HG03097 (cell line): ENCODE measurements around the gene P2RX4.
"Not testable (repeated sequence)": the region's sequence is repeated elsewhere in the genome, so short reads cannot be mapped to it uniquely, and the experiment has no call there.

Experiments used
- ATAC-seq: cut with Tn5 transposase; IDR thresholded peaks from one replicate; pipeline ENCODE4 v1.9.1; 2021; ENCODE audit not compliant: unreplicated experiment, low FRiP score

The P2RX4 gene

GRCh38 chr12:121218588-121219352 is 8.8 kb downstream of the P2RX4 start:
- ATAC-seq = no peak

- no peak for ATAC-seq
These were observed 9.5 kb downstream of the P2RX4 start for GRCh38 chr12:121219353-121219986.

- ATAC-seq = no peak
These were observed 12.9 kb downstream of the P2RX4 start for GRCh38 chr12:121222847-121223246.

DNA sequence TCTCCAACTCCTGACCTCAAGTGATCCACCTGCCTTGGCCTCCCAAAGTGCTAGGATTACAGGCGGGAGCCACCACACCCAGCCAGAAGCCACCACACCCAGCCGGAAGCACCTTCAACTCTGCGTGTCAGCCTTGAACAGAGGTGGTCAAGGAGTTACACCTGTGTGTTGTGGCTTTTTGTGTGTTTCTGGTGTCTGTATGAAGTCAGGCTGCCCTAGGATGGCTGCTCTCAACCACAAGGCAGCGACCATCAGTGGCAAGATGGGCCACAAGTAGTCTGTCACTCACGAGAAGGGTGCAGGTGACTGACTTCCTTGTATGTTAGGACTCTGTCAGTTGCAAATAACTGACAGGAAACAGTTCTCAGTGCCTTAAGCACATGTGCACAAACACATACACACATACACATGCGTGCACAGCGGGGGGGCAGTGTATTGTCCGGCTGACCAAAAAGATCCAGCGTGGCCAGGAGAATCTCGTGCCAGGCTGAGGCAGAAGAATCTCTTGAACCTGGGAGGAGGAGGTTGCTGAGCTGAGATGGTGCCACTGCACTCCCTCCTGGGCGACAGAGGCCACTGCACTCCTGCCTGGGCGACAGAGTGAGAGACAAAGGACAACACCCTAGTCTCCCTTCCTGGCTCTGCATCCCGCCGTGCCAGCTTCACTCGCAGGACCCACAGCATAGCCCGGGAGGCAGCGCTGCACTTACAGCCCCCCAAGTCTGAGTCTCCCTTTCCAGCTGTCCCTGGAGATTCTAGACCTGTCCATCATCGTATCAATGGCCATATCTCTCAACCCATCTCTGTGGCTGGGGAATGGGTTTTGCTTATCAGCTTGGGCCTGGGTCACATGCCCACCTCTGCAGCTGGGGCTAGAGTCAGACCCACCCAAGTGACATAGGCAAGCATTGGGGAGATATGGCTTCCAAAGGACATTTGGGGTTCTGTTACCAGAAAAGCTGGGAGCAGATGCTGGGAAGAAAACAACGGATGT is 13.7 kb downstream of the P2RX4 start:
- ATAC-seq = no peak

DNA sequence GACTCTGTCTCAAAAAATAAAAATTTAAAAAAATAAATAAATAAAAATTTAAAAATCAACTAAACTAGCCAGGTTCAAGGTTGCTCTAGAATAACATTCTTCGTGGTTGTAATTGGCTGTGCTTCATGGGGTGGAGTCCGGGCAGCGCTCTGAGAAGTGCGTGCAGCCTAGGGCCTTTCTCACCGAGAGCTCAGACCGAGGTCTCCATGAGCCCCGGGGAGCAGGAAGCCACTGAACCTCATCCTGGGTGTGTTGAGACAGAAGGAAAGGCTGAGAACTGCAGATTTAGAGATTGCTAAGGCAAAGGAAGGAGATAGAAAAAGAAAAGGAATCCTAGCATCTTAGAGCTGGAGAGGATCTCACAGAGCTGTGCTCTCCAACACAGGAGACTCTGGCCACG is 14.7 kb downstream of the P2RX4 start:
- no peak for ATAC-seq

GRCh38 chr12:121226399-121226798 is 16.5 kb downstream of the P2RX4 start:
- ATAC-seq = no peak

- ATAC-seq = not testable (repeated sequence)
These were observed 16.9 kb downstream of the P2RX4 start for GRCh38 chr12:121226871-121227270.

DNA sequence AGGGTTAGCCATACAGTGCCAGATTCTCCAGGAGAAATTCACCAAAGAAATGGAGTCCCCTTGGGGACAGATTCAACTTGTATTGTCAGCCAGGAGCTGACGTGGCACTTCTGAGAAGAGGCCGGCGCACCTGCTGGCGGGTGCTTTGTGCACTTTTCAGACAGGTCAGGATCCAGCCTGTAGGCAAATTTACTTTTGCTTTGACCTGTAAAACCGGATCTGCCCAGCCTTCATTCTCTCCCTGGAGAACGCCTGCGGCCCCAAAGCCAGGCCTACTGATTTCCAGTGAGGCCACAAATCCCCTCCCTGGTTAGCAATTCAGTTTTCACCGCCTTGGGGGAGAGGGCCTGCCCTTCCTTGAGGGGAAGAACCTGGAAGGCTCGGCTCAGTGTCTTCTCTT is 17.4 kb downstream of the P2RX4 start:
- ATAC-seq = no peak

DNA sequence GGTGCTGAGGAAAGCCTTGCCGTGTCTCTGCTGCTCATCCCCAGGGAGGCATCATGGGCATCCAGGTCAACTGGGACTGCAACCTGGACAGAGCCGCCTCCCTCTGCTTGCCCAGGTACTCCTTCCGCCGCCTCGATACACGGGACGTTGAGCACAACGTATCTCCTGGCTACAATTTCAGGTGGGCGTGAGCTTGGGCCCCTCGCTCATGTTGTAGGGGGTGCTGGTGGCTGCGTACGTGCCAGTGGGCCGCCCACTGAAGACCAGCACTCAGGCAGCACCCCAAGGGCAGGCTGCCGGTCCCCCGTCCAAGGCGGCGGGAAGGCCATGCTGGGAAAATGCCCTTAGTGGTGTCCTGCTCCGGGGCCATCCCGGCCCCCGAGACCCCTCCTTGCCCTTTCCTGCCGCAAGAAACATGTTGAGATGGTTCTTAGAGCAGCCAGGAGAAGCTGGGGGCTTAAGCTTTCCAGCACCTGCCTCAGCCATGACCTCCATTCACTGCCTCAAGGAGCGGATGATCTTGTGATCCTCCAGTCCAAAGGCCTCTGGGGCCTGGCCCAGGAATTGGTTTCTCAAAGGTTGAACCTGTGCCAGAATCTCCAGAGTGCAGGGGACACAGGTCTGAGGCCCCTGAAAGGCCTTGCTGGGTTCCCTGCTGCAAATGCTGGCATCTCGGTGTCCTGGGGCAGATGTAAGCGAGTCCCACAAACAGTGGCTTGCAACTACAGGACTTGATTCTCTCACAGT is 19.2 kb downstream of the P2RX4 start:
- no peak for ATAC-seq

- not testable (repeated sequence) for ATAC-seq
These were observed 20.1 kb downstream of the P2RX4 start for GRCh38 chr12:121229826-121230537.

GRCh38 chr12:121230538-121230907 is 20.6 kb downstream of the P2RX4 start:
- ATAC-seq = no peak

DNA sequence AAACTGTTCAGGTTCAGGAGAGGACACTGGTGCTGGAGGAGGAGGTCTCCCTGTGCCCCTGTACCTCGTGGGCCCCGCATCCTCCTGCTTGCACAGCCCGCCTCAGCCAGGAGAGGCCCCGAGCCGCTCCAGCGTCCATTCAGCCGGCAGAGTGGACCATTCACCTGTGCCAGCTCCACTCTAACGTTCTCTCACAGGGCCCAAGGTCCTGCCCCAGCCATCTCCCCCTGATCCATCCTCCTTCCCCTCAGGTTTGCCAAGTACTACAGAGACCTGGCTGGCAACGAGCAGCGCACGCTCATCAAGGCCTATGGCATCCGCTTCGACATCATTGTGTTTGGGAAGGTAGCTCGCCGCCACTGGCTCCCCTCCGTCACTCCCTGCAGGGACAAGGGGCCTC is 22.2 kb downstream of the P2RX4 start:
- ATAC-seq = no peak

DNA sequence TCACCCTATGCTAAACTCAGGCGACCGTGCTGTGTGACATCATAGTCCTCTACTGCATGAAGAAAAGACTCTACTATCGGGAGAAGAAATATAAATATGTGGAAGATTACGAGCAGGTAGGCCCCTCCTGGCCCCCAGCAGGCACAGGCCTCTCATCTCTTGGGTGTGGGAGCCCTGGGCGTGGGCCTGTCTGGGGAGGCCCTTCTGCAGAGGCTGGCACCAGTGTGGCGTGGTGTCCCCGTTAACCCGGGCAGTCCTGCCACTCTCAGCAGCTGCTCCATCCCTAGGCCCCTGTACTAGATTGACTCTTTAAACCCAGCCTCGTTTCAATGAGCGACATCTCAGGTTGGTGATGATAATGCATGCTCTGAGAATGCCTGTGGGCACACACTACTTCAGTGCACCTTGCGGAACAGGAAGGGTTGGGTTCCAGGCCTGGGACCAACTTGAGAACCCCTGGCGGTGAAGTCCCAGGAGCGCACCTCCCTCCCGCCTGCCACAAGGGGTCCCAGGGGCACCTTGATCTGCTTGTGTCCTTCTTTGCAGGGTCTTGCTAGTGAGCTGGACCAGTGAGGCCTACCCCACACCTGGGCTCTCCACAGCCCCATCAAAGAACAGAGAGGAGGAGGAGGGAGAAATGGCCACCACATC is 23.2 kb downstream of the P2RX4 start:
- no peak for ATAC-seq

GRCh38 chr12:121233628-121234020 is 23.7 kb downstream of the P2RX4 start:
- no peak for ATAC-seq

GRCh38 chr12:121236776-121237175 is 26.8 kb downstream of the P2RX4 start:
- no peak for ATAC-seq

DNA sequence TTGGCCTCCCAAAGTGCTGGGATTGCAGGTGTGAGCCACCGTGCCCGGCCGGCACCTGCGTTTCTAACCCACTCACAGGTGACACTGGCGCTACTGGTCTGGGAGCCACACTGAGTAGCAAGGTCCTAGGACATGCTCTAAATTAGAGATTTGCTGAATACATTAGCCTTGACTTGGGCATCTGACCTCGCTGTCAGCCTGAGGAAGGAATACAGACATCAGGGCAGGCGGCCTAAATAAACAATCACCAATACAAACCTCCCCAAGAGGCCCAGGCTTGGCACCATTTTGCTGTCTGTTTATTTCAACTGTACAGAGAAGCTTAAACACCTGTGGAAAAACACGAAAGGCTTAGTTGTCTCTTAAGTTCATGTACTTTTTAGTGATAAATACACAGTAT is 27.5 kb downstream of the P2RX4 start:
- ATAC-seq = no peak

DNA sequence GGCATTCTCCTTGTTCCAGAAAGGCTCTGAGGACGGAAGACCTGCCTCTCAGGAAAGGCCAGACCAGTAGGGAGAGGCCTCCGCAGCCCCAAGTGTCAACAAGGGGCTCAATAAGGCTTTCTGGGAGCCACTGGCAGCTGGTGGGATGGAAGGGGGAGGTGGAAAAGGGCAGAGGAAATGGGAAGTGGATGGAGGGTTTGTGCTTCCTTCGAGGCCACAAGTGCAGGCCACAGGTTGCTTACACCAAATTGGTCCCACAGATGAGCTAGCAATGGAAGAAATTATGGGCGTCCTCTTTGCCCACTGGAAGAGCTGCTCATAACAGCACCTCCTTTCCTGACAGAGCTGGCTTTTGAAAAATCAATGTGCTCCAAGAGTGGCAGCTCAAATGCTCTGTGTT is 28.2 kb downstream of the P2RX4 start:
- ATAC-seq = no peak

DNA sequence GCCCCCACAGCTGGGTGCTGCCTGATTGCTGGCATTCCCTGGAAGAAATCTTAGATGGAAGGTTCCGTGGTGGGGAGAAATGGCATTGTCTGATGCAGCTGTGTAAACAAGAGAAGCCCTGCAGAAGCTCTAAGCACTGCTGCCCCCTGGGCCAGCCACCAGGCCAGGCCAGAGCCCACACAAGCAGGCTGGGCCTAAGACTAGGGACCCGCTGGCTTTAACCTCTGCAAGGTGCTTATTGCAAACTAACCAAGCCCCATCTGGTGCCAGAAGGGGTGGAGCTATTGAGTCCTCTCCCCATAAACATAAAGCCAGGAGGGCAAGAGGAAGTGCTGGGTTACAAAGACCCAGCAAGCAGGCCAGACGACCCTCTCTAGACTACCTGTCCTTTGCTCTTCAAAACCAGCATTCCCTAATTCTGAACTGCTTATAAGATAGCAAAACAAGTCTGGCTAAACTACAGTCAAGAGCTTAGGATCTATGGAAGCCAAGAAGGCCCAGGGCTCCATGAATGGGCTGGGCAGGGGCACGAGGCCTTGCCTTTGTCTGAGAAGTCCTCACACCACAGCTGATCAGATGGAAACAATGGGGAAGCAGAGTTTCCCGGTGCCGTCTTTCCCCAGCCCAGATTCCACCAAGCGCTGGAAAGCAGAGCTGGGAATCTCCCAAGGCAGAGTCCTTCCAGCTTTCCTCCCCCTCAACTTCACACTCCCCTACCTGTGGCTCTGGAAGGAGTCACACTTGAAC is 28.8 kb downstream of the P2RX4 start:
- no peak for ATAC-seq
